GM18867 (cell line): ENCODE measurements around the gene ZIC1.

Experiments used
- ATAC-seq: cut with Tn5 transposase; IDR thresholded peaks from one replicate; pipeline ENCODE4 v1.9.1; 2021; ENCODE audit warnings: mild to moderate bottlenecking, moderate library complexity; ENCODE audit not compliant: unreplicated experiment

The ZIC1 gene

DNA sequence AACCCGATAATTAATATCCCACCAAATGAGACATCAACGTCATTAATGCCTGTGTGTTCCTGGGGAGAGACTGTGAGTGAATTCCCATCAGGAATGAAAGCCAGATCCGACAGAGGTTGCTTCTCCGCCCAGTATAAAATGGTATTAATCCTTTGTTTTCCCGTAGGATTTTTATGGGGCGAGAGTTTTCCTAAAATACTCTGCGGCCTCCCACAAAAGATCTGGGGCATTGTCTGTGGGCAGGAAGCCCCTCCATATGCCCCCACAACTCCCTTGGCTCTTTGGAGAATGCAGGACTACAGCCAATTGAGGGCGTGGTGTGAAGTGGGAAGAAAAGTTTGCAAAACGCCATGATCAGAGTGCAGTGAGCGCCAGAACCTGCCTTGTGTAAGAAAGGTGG, 29.5 kb upstream of the ZIC1 start:
- no peak for ATAC-seq

DNA sequence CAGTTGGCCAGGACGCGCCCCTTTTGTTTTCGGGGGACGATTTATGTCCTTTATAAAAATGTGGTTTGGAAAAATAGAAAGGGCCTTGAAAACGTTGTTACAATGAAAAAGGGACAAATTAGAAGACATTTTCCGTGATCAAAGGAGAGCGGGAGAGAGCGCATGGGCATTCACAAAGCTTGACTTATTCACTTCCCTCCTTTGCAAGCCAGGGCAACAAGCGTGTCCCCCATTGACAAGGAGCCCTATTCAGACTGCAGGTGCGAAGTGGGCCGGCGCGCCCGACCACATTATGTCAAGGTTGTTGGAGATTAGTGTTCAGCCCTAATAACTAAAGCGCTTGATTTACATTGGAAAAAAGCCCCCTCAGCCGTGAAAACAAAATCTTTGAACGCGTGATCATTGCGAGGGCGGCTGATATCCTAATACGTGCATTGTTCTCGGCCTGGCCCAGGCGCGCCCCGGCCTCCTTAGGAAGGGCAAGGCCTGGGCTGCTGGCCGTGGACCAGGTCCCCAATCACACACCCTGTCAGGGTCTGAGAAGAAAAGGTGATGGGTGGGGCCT, 28.7 kb upstream of the ZIC1 start:
- ATAC-seq, result no peak

DNA sequence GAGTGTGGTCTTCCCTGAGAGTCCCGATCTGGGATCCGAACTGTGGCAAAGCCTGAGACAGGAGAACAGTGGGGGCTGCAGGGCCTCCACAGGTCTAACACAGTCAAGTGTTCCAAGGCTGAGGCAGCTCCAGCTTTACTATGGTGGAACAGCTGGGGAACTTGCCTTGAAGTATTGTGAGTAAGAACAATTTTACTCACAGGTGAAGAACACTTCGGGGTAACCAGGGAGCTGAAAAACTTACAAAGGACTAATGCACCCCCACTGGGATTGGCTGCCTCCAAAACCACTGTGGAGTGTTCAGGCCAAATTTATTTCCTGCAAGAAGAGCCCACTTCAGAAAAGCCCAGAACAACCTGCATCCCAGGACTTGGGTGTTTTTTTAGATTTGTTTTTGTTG, 28.2 kb upstream of the ZIC1 start:
- no peak for ATAC-seq

DNA sequence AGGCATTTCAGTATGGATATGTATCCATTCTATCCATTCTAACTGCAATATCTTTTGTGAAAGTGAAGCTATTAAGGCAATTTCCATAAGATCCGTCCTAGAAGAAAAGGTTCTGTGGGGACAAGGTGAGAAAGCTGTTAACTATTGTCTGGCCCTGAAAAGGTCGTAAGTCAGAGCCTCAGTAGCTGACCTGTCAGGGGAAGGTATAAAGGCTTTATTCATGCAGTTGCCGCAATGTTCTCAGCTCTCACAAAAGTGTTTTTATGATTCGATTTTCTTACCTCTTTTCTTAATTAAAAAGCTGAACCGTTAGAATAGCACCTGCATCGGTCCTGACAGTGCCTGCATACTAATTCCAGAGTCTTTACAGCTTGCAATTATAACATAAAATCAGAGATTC, 27.6 kb upstream of the ZIC1 start:
- no peak for ATAC-seq

DNA sequence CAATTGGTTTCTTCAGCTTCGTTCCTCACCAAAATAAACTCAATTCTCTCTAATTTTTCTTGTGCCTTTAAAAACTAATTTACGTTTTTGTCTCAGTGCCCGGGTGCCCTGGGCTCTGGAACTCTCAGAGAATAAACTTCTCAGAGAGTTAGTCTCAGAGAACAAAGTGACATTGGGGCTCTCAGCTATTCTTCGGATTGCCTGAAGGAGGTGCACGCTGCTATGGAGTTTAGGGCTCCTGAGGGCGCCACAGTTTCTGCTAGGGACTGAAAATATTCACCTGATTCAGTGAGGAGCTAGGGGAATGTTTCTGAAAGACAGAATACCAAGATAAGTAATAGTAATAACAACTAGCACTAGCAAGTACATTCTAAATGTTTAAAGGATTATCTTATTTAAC, 25.5 kb upstream of the ZIC1 start:
- peak; percentile 81 for ATAC-seq

DNA sequence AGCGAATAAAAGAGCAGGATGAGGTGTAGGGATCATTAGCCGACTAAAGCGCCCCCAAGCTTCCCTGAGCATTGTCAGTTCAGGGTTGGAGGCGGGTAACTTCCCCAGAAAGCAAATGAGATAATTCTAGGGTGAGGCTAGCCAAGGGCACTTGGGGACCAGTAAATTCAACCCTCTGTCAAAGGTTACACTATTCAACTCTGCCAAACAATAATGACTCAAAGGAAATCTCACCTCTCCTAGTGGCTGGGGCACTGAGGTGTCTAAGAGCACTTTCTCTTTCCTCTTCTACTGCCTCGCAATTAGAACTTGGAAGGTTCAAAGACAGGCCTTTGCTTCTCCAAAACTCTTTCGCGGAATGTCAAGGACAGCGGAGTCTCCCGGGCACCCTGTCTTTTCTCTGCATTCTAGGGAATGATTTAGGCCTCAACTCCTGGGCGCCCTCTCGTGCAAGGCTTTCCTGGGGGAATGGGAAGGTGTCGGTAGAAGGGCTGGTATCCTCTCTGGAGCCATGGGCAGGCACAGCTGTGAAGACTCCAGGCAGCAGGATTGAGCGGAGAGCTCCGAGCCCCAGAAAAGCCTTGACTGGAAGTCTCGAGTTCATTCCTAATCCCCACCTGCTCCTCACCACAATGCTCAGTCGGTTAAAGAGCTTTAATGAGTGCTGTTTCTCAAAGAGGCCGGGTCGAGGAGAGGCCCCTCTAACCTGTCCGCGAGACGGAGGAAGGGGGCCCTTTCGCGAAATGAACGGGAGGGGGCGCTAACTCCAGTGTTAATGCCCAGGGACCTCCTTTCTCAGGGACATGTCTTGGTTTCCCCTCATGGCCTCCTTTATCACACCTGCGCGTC, 24.7 kb upstream of the ZIC1 start:
- peak; percentile 62 for ATAC-seq

DNA sequence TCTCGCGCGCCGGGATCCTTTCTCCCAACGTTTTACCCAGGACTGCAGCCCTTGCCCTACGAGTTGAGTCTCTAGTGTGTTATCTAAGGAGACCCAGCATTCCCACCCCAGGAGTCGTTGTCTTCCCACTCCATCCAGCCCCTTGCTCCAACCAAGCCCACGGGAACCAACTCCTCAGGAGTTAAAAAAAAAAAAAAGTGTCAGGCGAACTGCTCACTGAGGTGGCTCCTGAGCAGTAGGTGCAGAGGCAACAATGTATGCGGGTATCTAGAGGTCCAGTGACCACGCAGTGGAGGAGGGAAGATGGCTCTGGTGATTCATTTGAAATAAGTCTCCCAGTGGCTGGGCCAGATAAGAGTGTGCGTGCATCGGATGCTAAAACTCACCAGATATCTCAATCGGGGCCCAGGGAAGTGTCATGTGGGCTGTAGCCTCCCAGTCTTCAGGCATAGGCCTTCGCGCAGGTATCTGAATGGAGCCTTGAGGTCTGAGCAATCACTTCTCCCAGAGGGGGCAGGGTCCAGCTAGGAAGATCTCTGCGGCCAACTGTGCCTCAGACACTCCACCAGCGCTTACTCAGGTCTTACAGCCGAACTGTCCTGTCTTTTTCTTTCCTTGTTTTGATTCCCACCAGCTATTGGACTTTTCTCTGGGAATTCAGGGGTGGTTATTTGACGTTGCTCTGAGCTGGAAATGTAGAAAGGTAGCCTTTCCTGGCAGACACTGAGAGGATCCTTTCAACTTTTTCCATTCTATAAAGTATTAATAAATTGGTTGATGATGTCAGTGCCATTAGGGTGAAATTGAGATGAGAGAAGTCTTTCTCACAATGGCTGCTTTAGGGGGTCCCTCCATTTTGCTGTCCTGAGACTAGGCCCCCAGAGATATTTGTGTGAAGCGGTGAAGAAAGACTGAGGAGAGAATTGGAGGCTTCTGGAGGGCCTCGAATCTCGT, 23.8 kb upstream of the ZIC1 start:
- no peak for ATAC-seq

DNA sequence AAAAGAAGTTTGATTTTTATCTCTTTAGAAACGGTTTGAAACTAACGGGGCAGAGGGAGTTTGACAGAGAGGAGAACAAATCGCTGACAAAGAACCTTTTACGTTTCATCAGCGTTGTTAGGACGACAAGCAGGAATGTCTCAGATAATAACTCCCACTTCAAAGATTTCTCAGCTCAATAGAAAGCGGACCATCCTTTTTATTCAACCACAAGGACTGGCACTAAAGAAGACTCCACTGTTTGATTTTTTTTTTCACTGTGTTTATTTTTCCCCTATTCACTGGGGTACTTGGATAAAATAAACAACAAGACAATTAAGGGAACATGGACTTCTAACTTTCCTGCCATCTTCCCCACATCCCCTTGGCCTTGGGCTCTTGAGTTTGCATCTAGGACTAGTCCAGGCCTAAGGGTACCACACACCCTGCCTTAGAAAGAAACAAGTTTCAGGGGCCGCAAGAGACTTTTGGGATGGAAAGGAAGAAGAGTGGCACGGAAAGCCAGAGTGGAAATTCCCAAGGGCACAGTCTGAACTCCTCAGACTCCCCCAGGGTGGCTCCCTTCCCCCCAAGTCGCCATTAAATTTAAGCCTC, 21.8 kb upstream of the ZIC1 start:
- no peak for ATAC-seq

DNA sequence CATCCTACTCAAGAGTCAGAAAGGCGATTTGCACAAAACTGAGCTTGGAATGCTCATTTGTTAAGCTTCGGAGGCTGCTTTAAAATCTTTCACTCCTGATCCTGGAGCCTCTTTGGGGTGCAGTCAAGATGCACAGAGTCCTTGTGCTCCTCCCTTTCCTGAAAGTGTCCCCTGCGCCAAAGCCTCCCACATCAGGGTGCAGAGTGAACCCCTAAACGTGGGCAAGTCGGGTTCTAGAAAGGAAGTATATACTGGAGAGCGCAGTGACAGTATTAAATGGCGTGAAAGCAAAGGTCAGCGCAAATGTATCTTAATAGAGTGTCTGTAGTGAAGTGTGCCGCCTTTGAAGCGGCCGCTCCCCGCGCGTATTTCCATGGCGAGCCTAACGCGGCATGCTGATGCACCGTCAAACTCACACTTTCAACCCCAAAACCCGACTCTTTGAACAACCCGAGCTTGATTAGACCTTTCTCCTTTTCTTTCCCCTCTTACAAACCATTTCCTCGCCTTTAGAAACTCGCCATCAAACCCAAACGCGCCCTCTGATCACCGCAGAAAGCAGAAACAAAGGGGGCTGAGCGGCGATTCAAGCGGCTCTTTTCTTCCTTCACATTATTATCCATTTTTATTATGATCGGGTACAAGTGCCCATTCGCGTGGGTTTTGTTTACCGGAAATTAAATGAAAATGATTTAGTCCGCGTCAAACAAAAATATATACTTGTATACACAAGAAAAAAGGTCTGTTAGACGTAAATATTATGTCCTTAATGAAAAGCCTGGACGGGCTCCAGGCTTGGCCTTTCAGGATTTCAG, 21.1 kb upstream of the ZIC1 start:
- no peak for ATAC-seq

DNA sequence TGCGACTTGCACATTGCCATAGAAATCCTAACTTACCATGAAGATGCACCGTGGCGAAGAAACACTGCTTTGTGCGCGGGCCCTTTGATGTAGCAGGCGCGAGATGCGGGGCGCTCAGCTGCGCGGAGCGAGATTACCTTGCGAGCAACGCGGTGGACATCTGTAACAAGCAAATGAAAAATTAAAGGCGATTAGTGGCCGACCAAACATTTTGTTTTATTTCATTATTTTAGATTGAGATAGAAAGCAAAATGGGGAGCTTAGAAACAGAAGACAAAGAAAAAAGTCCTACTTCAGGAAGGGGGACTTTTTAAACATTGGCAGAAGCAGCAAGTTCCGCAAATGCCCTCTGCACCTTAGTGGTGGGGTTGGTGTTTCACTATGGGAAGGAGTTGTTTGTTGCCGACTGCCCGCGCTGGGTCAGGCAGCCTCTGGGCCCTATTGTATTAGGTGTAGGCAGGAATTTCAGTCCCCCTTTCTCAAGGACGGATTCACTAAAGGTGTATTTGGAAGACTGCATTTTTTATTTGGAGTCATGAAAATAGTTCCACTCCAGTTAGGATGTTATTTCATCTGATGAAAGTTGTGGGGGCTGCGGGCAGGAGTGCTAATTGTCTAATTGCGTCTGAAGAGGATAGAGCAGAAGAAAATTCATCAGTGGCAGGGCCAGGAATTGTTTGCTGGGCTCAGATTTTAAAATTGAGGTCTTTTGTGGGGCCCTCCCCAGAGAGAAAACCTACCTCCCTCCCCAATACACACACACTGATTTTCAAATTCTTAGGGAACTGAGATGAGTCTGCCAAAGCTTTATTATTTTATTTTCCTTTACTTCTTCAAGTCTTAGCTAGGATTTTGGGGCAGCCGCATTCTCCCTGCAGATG, 20.2 kb upstream of the ZIC1 start:
- no peak for ATAC-seq

DNA sequence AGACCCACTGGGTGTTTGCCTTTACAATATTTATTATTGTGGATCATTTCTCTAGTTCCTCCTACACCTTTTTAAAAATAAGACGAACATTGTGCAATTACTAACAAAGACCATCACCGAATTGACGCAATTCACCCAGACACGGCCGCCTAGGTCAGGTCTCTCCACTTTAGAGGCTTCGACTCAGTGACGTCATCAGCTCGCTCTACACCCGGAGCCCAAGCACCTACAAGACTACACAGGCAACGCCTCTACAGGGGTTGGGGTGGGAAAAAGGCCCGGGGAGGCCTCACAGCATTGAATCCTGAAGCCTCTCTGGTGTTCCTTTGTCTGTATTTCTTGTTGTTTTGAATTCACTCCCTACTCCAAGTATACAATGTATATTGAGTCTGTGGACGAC, 19.4 kb upstream of the ZIC1 start:
- no peak for ATAC-seq

DNA sequence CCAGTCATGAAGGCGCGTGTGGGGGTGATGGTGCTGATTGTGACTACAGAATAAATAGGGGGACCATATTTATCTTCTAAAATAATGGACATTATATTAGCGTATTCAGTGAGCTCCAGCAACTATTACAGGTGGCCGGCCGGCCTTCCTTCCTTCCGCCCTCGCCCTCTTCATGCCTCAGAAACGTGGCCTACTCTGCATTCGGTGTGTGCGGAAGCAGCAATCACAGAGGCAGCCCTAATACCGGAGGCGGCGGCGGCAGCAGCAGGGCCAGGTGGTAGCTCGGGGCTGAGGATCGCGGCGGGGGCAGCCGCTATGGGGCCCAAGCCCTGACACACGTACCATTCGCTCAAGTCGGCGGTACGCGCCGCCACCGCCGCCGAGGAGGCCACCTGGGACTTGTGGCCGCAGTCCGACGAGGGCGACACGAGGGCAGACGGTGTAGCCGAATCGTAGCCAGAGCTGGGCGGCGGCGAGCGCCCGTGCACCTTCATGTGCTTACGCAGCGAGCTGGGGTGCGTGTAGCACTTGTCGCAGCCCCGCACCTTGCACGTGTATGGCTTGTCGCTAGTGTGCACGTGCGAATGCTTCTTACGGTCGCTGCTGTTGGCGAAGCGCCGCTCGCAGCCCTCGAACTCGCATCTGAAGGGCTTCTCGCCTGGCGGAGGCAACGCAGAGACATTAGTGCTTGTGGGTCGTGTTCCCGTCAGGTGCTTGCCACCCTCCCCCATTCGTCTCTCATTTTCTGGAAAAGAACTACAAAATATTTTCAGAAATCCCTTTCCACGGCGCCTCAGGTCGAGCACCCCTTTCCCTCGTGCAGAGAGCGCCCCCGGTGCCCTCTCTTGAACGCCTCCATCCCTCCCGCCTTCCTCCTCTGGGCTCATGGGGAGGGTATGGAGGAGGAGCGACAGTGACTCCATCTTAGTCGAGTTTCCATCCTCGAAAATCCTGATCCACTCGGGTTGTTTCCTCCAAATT, 18.3 kb upstream of the ZIC1 start:
- no peak for ATAC-seq

DNA sequence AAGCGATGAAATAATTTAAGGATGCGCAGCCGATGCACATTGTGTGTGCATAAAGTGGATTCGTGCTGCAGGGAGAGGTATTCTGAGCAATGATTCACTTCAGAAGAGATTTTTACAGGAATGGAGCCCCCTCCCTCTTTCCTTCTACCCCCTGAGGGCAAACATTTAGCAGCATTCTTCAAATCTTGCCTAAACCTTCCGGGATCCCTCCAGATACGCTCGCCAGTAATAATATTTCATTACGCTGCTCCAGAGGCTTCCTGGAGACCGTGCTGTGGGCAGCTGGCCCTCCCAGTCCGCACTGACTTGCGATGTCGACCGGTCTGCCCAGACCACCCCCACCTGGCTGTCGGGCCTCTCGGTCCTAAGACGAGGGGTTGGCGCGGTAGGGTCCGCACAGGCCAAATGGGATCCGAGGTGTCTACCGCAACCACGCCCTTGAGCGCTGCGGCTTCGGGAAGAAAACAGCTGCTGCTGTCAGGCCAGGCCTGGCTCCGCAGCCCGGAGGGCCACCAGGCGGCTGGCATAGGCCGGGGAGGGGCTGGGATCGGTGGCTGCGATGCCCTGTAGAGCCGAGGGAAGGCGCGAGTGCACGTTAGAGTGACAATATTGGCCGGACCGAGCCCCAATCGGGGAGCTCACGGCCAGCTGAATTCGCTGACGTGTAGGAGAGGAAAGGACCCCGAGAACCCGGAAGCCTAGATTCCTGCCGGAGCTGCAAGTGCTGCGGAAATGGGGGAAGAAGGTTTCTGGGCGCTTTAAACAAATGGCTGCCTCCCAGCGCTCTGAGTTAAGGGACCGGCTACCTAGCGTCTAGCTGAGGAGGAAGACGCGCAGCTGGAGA, 17.2 kb upstream of the ZIC1 start:
- ATAC-seq, result no peak

DNA sequence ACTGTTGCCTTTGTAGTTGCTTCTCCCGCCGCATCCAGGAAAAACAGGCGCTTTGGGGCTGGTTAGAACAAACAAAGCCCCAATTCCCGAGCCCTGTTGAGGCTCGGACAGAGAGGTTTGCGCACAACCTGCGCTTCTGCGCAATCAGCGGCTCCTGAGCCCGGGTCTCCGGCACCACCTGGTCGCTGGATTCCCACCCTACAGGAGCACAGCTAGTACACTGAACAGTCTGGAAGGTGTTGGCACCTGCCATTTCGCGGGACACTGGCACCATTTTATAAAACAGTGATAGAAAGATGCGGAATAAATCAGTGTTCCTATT, 16.6 kb upstream of the ZIC1 start:
- no peak for ATAC-seq

DNA sequence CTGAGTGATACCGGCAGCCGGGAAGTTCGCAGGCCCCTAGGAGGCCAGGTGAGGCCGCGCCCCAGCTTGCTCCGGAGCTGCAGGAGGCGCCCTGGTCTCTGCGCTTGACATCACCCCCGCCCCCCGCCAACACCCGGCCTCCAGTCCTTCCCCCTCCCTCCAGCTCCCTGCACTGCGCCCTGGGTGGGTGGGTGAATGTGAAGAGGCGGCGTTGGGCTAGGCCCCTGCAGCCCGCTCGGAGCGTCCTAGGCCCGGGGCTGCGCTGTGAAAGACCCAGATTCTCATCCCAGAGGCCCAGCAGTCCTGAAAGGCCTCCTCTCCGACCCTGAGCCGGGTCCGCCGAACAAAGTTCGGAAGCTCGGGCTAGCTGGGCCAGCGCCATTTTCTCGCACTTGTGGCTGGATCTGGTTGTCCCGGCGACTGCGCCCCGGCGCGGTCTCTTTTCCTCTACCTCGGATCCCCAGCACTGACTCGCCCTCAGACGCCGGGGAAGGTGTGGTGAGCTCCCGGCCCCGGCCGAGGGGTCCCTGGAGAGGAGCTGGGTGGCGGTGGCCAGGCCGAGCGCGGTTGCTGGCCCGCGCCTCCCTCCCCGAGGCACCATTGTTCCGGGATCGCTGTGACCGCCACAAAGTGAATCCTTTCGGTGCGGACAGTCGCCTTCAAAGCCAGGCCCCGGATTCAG, 15.8 kb upstream of the ZIC1 start:
- no peak for ATAC-seq

DNA sequence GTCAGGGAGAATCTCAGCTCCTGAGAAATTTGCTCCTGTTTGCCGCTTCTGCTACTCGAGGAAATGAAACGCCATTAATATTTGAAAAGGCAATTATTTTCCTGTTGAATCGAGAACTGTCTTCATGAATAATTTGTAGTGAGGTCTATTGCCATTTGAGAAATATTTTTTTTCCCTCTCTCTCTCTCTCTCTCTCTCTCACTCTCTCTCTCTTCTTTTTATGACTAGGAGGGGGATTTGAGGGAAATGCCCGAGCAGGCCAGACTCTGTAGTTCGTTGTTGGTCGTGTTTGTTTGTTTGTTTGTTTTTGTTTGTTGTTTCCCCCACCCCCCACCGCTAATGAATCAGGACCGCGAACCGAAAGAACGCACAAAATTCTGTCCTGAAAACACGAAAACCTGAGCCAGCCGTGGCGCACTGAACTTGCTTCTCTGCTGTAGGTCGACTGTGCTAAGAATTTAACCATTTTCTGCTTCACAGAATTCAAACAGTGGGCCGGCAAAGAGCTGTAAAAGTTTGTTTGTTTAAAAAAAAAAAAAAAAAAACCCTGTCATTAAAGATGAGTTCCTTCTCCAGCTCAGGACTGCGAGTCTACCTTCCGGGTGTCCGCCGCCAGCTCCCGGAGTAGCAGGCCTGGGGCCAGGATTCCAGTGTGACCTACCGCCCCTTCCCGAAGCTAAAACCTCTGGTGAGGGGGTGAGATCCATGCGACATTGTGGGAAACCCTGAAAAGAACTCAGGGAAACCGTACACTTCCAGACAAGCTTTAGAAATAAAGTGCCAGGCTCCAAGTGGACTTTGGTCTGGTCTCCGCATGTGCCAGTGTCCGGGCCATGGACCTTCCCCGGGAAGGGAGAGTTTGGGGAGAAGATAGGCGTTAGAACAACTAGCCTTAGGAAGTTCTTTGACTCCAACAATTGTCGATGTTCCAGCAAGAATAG, 15.0 kb upstream of the ZIC1 start:
- ATAC-seq, result no peak
